Mesothelial cell of epicardium (in vitro differentiated cells): Measurements from ENCODE around the gene ASTN2. TPM values are rescaled to one million over a fixed set of nuclear protein-coding genes. Genes with fewer than 3 reads are reported as not detected.

Experiments used
- DNase-seq, 2 experiments: peaks; one replicate each; pipeline ENCODE4 v3.0.0; 2021; ENCODE audit warnings: low spot score in 2 of 2; ENCODE audit not compliant: unreplicated experiment in 2 of 2
- H3K27ac Mint-ChIP-seq: 2 replicates; pipeline ENCODE4 v1.8.0; 2021; ENCODE audit warnings: mixed read lengths
- H3K27me3 Mint-ChIP-seq: 2 replicates; pipeline ENCODE4 v1.8.0; 2021; ENCODE audit warnings: low read depth, mixed read lengths
- H3K36me3 Mint-ChIP-seq: 2 replicates; pipeline ENCODE4 v1.8.0; 2021; ENCODE audit warnings: mixed read lengths
- H3K4me1 Mint-ChIP-seq: 2 replicates; pipeline ENCODE4 v1.8.0; 2021; ENCODE audit warnings: mixed read lengths
- H3K4me3 Mint-ChIP-seq: 2 replicates; pipeline ENCODE4 v1.8.0; 2021; ENCODE audit warnings: mild to moderate bottlenecking, moderate library complexity, mixed read lengths
- H3K9me3 Mint-ChIP-seq: 2 replicates; pipeline ENCODE4 v1.8.0; 2021; ENCODE audit warnings: mixed read lengths
- total RNA-seq: library from RNA; stranded (reverse); gene quantifications from 3 replicates; pipeline ENCODE4 v1.2.1, GENCODE V29; 2021
- TF ChIP-seq, protein P1 (sequence below): fragments of 200-600 bp; sonication (generic); IDR thresholded peaks from one replicate; pipeline ENCODE4 v1.5.0; 2021; ENCODE audit warnings: antibody characterized with exemption; ENCODE audit not compliant: unreplicated experiment

ASTN2 gene
- total RNA-seq, 1 donor from 2014 or later, result 12.2 TPM

DNA sequence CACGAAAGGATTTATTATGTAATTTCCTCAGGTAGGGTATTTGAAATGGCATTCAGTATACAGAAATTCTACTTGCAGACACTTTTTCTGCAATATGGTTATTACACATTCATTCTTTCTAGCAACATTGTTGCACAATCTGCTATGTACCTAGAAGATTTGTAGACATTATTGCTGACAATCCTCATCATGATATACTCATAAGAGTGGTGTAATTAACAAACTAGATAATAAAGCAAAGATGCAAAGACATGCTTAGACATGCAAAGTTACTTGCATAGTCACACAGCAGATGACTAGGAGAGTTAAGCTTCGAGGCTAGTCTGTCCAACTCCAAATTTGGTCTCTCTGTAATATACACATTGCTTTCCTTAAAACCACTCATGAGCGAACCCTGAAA, 317.1 kb downstream of the ASTN2 start:
- H3K9me3 Mint-ChIP-seq, result no peaks in the 10 kb centered on the region
- DNase-seq, result no peak
- TF ChIP-seq, protein P1, sequence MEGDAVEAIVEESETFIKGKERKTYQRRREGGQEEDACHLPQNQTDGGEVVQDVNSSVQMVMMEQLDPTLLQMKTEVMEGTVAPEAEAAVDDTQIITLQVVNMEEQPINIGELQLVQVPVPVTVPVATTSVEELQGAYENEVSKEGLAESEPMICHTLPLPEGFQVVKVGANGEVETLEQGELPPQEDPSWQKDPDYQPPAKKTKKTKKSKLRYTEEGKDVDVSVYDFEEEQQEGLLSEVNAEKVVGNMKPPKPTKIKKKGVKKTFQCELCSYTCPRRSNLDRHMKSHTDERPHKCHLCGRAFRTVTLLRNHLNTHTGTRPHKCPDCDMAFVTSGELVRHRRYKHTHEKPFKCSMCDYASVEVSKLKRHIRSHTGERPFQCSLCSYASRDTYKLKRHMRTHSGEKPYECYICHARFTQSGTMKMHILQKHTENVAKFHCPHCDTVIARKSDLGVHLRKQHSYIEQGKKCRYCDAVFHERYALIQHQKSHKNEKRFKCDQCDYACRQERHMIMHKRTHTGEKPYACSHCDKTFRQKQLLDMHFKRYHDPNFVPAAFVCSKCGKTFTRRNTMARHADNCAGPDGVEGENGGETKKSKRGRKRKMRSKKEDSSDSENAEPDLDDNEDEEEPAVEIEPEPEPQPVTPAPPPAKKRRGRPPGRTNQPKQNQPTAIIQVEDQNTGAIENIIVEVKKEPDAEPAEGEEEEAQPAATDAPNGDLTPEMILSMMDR, result no peak
- no peak overlapping the region for H3K4me3 Mint-ChIP-seq
- peaks cover 19% of the 10 kb centered on the region for H3K4me1 Mint-ChIP-seq
- H3K27ac Mint-ChIP-seq, result no peak overlapping the region
- no peaks in the 10 kb centered on the region for H3K36me3 Mint-ChIP-seq
- no peaks in the 10 kb centered on the region for H3K27me3 Mint-ChIP-seq

DNA sequence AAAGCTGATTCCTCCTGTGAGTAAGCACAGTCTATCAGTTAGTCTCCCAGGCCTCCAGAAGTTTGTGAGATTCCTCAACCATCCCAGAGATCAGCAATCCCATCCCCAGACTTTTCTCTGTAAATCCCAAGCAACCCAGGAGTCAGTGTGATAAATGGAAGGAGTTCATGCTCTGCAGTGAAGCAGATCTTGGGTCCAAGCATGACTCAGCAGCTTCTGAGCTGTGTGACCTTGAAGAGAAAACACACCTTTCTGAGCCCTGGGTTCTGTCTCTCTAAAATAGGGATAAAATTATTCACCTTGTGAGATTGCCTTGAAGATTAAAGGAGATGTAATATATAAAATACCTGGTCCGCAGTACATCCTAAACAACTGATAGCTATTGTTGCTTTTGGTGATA, 318.7 kb downstream of the ASTN2 start:
- Mint-ChIP-seq H3K27me3 (no peaks in the 10 kb centered on the region), H3K4me1 (peaks cover 29% of the 10 kb centered on the region), H3K9me3 (no peaks in the 10 kb centered on the region), H3K36me3 (no peaks in the 10 kb centered on the region), H3K27ac (no peak overlapping the region), H3K4me3 (no peak overlapping the region)
- TF ChIP-seq, protein P1, result no peak
- no peak for DNase-seq

DNA sequence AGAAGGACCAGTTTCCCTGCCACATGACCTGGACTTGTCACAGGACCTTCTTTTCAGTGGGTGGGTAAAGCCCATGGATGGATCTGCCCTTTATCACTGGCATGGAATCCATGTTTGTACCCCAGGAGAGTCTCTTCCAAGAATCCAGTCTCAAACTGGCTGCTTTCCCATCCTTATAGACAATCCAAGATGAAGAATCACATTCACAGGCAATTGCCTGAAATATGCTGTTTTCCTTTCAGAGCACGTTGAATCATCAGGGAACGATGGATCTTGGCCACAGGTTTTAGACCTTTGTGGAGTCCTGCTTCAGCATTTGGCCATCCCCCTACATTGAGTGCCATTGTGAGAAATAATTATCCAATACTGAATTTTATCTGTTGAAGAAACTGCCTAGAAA, 319.8 kb downstream of the ASTN2 start:
- H3K4me3 Mint-ChIP-seq, result no peak overlapping the region

DNA sequence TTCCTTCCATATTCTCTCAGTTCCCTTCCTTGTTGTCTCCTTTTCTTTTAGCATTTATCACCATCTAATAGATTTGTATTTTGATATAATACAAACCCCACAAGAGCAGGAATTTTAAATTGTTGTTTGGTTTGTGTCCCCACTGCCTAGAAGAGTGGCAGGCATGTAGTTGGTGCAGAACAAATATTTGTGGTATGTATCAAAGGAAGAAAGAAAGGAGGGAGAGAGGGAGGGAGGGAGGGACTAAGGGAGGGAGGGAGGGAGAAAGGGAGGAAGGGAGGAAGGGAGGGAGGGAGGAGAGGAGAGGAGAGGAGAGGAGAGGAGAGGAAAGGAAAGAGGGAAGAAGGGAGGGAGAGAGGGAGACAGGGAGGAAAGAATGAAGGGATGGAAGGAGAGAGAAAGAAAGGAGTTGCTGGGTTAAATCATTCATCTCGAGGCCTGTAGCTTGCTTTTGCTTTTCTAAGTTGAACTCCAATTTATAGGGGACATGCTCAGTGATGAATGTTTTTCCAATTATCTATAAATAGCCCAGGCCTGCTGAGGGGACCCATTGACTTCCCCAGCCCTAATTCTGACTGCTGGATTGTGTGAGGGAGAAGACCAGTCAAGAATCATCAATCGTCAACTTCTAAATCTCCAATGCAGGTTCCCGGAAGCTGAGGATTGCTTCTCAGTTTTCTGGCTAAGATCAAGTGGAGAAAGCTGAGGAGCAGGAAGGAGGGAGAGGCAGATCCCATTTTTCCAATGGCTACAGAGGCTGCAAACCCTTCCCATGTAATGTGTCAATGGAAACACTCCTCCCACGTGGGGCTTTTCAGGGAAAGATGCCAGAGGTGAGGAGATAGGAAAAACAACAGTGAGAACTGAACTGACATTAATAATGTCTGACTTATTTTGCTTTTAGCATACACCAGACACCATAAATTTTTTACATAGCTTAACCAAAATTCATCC, 320.7 kb downstream of the ASTN2 start:
- H3K36me3 Mint-ChIP-seq, result no peaks in the 10 kb centered on the region
- no peaks in the 10 kb centered on the region for H3K9me3 Mint-ChIP-seq
- no peak for DNase-seq
- H3K4me3 Mint-ChIP-seq, result no peak overlapping the region
- H3K27ac Mint-ChIP-seq, result peak overlapping the region; percentile 52
- no peaks in the 10 kb centered on the region for H3K27me3 Mint-ChIP-seq
- TF ChIP-seq, protein P1, result no peak
- peaks cover 29% of the 10 kb centered on the region for H3K4me1 Mint-ChIP-seq

More for the DNA sequence above, 319.8 kb downstream of the ASTN2 start:
- Mint-ChIP-seq H3K4me1 (peaks cover 29% of the 10 kb centered on the region), H3K36me3 (no peaks in the 10 kb centered on the region), H3K9me3 (no peaks in the 10 kb centered on the region), H3K27me3 (no peaks in the 10 kb centered on the region), H3K27ac (peak overlapping the region; percentile 27)
- DNase-seq, result no peak
- TF ChIP-seq, protein P1, result no peak

DNA sequence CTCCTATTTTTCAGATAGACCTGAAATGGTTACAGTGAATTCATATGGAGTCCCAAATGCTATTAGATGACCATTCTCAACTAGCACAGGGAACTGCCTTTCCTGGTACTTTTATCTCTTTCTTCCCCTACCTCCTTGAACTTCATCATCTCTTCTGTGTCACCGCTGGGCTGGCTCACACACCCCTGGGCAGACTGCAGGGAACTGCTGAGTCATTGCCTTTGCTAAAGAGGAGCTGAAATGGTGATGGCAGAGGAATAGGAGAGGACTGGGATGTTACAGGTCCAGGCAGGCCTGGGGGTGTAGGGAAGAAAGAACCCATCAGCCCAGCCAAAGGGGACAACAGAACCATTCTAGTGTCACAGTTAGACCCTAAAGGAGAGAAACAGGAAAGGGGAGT, 322.3 kb downstream of the ASTN2 start:
- Mint-ChIP-seq H3K27me3 (no peaks in the 10 kb centered on the region), H3K4me1 (peaks cover 29% of the 10 kb centered on the region), H3K9me3 (no peaks in the 10 kb centered on the region), H3K4me3 (no peak overlapping the region), H3K36me3 (no peaks in the 10 kb centered on the region), H3K27ac (no peak overlapping the region)
- TF ChIP-seq, protein P1, result no peak
- DNase-seq, result no peak
